Astrocyte (in vitro differentiated cells and primary cell): Measurements from ENCODE around the gene RHOC. TPM values are rescaled to one million over a fixed set of nuclear protein-coding genes. Genes with fewer than 3 reads are reported as not detected.

Source experiments
- DNase-seq: peaks from one replicate; pipeline ENCODE4 v3.0.0-alpha.2; 2010; ENCODE audit warnings: low read depth
- FAIRE-seq: peaks from 2 replicates; lab custom pipeline; 2011; peaks lifted over from hg19 to GRCh38; lab: Jason Lieb, UNC
- H2AFZ ChIP-seq: 2 replicates; pipeline ENCODE4 v1.6.0; 2012; ENCODE audit warnings: low read depth, low read length, inconsistent platforms
- H3K27ac ChIP-seq: 2 replicates; pipeline ENCODE4 v1.5.1; 2011; ENCODE audit warnings: low read depth, low read length, inconsistent platforms
- H3K27me3 ChIP-seq: 2 replicates; pipeline ENCODE4 v1.6.0; 2011; ENCODE audit warnings: low read length, inconsistent platforms; ENCODE audit not compliant: insufficient read depth
- H3K36me3 ChIP-seq: 2 replicates; pipeline ENCODE4 v1.5.1; 2011; ENCODE audit warnings: low read length, inconsistent platforms; ENCODE audit not compliant: insufficient read depth
- H3K4me1 ChIP-seq: 2 replicates; pipeline ENCODE4 v1.5.1; 2011; ENCODE audit warnings: low read length, inconsistent platforms; ENCODE audit not compliant: insufficient read depth
- H3K4me2 ChIP-seq: 2 replicates; pipeline ENCODE4 v1.6.0; 2012; ENCODE audit warnings: low read length, inconsistent platforms
- H3K4me3 ChIP-seq: 2 replicates; pipeline ENCODE4 v1.5.1; 2011; ENCODE audit warnings: low read depth, mild to moderate bottlenecking, low read length, inconsistent platforms; ENCODE audit not compliant: insufficient read depth
- H3K79me2 ChIP-seq: 2 replicates; pipeline ENCODE4 v1.6.0; 2012; ENCODE audit warnings: mild to moderate bottlenecking, low read length, inconsistent platforms; ENCODE audit not compliant: insufficient read depth
- H3K9ac ChIP-seq: 2 replicates; pipeline ENCODE4 v1.6.0; 2012; ENCODE audit warnings: mild to moderate bottlenecking, low read length, inconsistent platforms
- H3K9me3 ChIP-seq: 2 replicates; pipeline ENCODE4 v1.5.1; 2012; ENCODE audit warnings: low read depth, mild to moderate bottlenecking, low read length, inconsistent platforms; ENCODE audit not compliant: insufficient read depth
- H4K20me1 ChIP-seq: 2 replicates; pipeline ENCODE4 v1.6.0; 2012; ENCODE audit warnings: low read length, inconsistent platforms; ENCODE audit not compliant: insufficient read depth
- H3K27ac Mint-ChIP-seq: one replicate; pipeline ENCODE4 v1.8.0; 2021; ENCODE audit warnings: mild to moderate bottlenecking, mixed read lengths; ENCODE audit not compliant: unreplicated experiment
- H3K27me3 Mint-ChIP-seq: one replicate; pipeline ENCODE4 v1.8.0; 2021; ENCODE audit warnings: low read depth, mixed read lengths; ENCODE audit not compliant: unreplicated experiment
- H3K36me3 Mint-ChIP-seq: one replicate; pipeline ENCODE4 v1.8.0; 2021; ENCODE audit warnings: low read depth, mixed read lengths; ENCODE audit not compliant: unreplicated experiment
- H3K4me1 Mint-ChIP-seq: one replicate; pipeline ENCODE4 v1.8.0; 2021; ENCODE audit warnings: low read depth, mixed read lengths; ENCODE audit not compliant: unreplicated experiment
- H3K4me3 Mint-ChIP-seq: one replicate; pipeline ENCODE4 v1.8.0; 2021; ENCODE audit warnings: mild to moderate bottlenecking, moderate library complexity, mixed read lengths; ENCODE audit not compliant: unreplicated experiment
- H3K9me3 Mint-ChIP-seq: one replicate; pipeline ENCODE4 v1.8.0; 2021; ENCODE audit warnings: mild to moderate bottlenecking, mixed read lengths; ENCODE audit not compliant: unreplicated experiment
- EZH2 ChIP-seq: IDR thresholded peaks from 2 replicates; pipeline ENCODE4 v1.6.1; 2012; ENCODE audit warnings: mild to moderate bottlenecking, low read length, inconsistent platforms; ENCODE audit not compliant: insufficient read depth
- total RNA-seq: library from RNA; stranded (reverse); gene quantifications from 2 replicates; pipeline ENCODE4 v1.2.1, GENCODE V29; 2021
- TF ChIP-seq, protein P1 (sequence below): IDR thresholded peaks from 2 replicates; pipeline ENCODE4 v1.5.1; 2011; ENCODE audit warnings: low read depth, mild to moderate bottlenecking, inconsistent platforms, low read length, moderate library complexity; ENCODE audit not compliant: insufficient read depth

RHOC gene
- total RNA-seq, 1 donor from 2014 or later: 657 TPM

DNA sequence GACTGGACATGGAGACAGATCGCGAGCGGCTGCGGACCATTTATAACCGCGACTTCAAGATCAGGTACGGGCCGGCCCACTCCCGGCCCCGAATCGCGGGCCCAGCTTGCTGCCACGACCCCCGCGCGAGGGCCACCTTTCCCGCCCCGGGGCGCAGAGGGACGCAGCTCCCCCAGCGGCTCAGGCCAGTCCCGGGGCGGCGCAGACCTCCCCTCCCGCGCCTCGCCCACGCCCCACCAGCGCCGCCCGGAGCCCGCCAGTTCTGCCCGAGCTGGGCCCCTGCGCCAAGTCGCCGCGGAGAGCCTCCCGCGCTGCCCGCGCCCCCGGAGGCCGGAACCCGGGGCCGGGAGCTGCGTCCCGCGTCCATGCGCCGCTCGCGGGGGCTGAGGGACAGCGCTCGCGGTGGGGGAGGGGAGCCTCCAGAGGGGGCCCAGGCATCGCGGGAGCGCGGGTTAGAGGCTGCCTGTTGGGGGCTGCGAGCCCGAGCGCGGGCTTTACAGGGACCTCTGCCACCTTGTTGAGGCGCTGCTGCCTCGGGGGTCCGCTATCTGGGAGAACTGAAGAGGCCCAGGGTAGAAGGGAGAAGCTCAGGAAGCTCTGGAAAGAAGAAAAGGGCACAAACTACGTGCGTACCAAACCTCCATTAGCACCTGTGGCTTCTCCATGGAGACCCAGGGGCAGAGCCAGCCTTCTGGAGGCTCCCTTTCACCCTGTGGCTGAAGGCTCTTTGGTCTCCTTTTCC is 31.8 kb downstream of the RHOC start:
- H3K4me2 ChIP-seq: peak overlapping the region; percentile 97
- H3K79me2 ChIP-seq: peaks cover 51% of the 10 kb centered on the region
- H3K27ac ChIP-seq: peak overlapping the region; percentile 86
- FAIRE-seq (no peak), DNase-seq (peak; percentile 10)
- Mint-ChIP-seq H3K36me3 (peaks cover 5% of the 10 kb centered on the region), H3K4me1 (peaks cover 29% of the 10 kb centered on the region), H3K27me3 (no peaks in the 10 kb centered on the region), H3K27ac (peak overlapping the region; percentile 95), H3K4me3 (peak overlapping the region; percentile 95), H3K9me3 (no peaks in the 10 kb centered on the region)
- H3K9me3 ChIP-seq: no peaks in the 10 kb centered on the region
- peak overlapping the region; percentile 91 for H3K9ac ChIP-seq
- H3K36me3 ChIP-seq: peaks cover 20% of the 10 kb centered on the region
- no peaks in the 10 kb centered on the region for H3K27me3 ChIP-seq
- H2AFZ ChIP-seq: peak overlapping the region; percentile 31
- TF ChIP-seq EZH2: no peak
- TF ChIP-seq, protein P1, sequence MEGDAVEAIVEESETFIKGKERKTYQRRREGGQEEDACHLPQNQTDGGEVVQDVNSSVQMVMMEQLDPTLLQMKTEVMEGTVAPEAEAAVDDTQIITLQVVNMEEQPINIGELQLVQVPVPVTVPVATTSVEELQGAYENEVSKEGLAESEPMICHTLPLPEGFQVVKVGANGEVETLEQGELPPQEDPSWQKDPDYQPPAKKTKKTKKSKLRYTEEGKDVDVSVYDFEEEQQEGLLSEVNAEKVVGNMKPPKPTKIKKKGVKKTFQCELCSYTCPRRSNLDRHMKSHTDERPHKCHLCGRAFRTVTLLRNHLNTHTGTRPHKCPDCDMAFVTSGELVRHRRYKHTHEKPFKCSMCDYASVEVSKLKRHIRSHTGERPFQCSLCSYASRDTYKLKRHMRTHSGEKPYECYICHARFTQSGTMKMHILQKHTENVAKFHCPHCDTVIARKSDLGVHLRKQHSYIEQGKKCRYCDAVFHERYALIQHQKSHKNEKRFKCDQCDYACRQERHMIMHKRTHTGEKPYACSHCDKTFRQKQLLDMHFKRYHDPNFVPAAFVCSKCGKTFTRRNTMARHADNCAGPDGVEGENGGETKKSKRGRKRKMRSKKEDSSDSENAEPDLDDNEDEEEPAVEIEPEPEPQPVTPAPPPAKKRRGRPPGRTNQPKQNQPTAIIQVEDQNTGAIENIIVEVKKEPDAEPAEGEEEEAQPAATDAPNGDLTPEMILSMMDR: no peak
- peaks cover 28% of the 10 kb centered on the region for H4K20me1 ChIP-seq
- H3K4me3 ChIP-seq: peak overlapping the region; percentile 85
- peaks cover 19% of the 10 kb centered on the region for H3K4me1 ChIP-seq

DNA sequence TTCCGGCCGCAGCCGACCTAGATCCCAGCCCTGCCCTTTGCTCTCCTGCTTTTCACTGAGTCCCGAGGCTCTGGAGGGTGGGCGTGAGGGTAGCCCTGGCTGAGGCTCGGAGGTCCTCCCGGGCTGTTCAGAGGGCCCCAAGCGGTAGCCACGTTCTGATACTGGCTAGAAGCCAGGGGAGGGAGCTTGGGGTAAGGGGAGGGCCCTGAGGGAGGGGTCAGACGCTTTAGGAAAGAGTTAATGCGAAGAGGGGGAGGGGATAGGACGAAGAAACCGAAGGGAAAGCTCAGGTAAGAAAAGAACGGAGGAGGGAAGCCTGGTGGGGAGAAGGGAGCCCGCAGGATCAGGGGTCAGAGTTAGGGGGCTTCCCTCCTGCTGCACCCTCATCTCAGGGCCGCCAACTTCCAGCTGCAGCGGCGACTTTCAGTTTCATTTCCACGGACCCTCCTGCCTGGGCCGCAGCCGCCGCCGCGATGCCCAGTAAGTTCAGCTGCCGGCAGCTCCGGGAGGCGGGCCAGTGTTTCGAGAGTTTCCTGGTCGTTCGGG is 32.4 kb downstream of the RHOC start, which contains the start of gene MOV10:
Gene MOV10, plus strand, starts transcription at position 220 of the 546 bp plus-strand sequence. Its CDS starts 254 bp downstream, at position 474.
- peak; percentile 64 for DNase-seq

More for the DNA sequence above, 32.4 kb downstream of the RHOC start, which contains the start of gene MOV10:
- Histone ChIP-seq H3K9ac (peak within 1 kb of the TSS; percentile 91), H3K36me3 (peaks cover 26% of the 10 kb centered on the region), H3K4me1 (peaks cover 19% of the 10 kb centered on the region), H3K27me3 (no peaks in the 10 kb centered on the region), H3K4me3 (peak within 1 kb of the TSS; percentile 85), H2AFZ (peak within 1 kb of the TSS; percentile 31), H3K4me2 (peak within 1 kb of the TSS; percentile 97), H4K20me1 (peaks cover 25% of the 10 kb centered on the region), H3K27ac (peak within 1 kb of the TSS; percentile 86), H3K9me3 (no peaks in the 10 kb centered on the region), H3K79me2 (peaks cover 47% of the 10 kb centered on the region)
- Mint-ChIP-seq H3K27me3 (no peaks in the 10 kb centered on the region), H3K27ac (peak within 1 kb of the TSS; percentile 95), H3K36me3 (peaks cover 5% of the 10 kb centered on the region), H3K9me3 (no peaks in the 10 kb centered on the region), H3K4me1 (peaks cover 29% of the 10 kb centered on the region), H3K4me3 (peak within 1 kb of the TSS; percentile 95)
- TF ChIP-seq EZH2: no peak
- TF ChIP-seq, protein P1: no peak
- no peak for FAIRE-seq
